Measurements from ENCODE around the gene PRRX2. TPM values are rescaled to one million over a fixed set of nuclear protein-coding genes. Genes with fewer than 3 reads are reported as not detected.

Gene PRRX2
- total RNA-seq, 1 experiment from 2014 or later = 10.7 TPM

DNA sequence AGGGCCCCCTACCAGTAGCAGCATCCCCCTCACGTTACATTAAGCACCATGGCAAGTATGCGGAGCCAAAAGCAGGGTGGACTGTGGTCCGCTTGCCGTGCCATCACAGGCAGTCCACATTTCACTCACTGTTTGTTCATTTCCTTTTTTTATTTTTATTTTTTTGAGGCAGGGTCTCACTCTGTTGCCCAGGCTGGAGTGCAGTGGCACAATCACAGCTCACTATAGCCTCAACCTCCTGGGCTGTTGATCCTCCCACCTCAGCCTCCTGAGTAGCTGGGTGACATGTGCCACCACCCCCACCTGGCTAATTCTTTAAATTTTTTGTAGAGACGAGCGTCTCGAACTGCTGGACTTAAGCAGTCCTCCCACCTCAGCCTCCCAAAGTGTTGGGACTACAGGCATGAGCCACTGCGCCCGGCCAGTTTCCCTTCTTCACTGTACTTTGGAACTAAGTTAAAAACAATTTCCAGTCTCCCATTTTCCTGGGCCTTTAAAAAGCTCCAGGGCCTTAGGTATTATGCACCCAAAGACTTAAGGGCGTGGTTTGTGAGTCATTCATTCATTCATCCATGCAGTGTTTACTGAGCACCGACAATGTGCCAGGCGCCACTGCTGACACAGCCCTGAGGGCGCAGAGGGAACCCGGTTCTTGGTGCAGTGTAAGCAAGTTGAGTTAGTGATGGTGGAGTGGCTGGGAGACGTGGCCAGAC is 19.9 kb downstream of the PRRX2 start:
- DNase-seq (ENCODE audit: low spot score) (no peak), ATAC-seq (no peak)
- H3K4me3 Mint-ChIP-seq = no peak overlapping the region
- H3K36me3 Mint-ChIP-seq = no peaks in the 10 kb centered on the region
- no peaks in the 10 kb centered on the region for H3K27me3 Mint-ChIP-seq (ENCODE audit: low read depth)
- no peak overlapping the region for H3K27ac Mint-ChIP-seq
- H3K4me1 Mint-ChIP-seq = peaks cover 8% of the 10 kb centered on the region
- ChIA-PET CTCF (no interaction called here), POLR2A (no interaction called here)
- TF ChIP-seq ELF4 (CRISPR knock-in tag; IDR thresholded peaks at IDR 0.05; ENCODE audit: low read depth) = no peak
- TF ChIP-seq ZNF425 (CRISPR knock-in tag; conservative IDR thresholded peaks at IDR 0.05) = no peak
- TF ChIP-seq ATF3 (CRISPR knock-in tag; conservative IDR thresholded peaks at IDR 0.05) = no peak
- no peak for TF ChIP-seq NR2C2 (CRISPR knock-in tag; IDR thresholded peaks at IDR 0.05)
- TF ChIP-seq NR1H2 (CRISPR knock-in tag; IDR thresholded peaks at IDR 0.05) = no peak
- TF ChIP-seq, protein P1, sequence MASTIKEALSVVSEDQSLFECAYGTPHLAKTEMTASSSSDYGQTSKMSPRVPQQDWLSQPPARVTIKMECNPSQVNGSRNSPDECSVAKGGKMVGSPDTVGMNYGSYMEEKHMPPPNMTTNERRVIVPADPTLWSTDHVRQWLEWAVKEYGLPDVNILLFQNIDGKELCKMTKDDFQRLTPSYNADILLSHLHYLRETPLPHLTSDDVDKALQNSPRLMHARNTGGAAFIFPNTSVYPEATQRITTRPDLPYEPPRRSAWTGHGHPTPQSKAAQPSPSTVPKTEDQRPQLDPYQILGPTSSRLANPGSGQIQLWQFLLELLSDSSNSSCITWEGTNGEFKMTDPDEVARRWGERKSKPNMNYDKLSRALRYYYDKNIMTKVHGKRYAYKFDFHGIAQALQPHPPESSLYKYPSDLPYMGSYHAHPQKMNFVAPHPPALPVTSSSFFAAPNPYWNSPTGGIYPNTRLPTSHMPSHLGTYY (CRISPR knock-in tag; IDR thresholded peaks at IDR 0.05) = no peak
- no peak for TF ChIP-seq ZNF532 (CRISPR knock-in tag; IDR thresholded peaks at IDR 0.05; ENCODE audit: borderline replicate concordance)
- TF ChIP-seq SP1 (CRISPR knock-in tag; conservative IDR thresholded peaks at IDR 0.05) = no peak
- no peak for TF ChIP-seq ESRRA (CRISPR knock-in tag; IDR thresholded peaks at IDR 0.05; ENCODE audit: borderline replicate concordance)
- TF ChIP-seq ZNF219 (CRISPR knock-in tag; IDR thresholded peaks at IDR 0.05; ENCODE audit: borderline replicate concordance) = no peak
- no peak for TF ChIP-seq TEAD4 (CRISPR knock-in tag; IDR thresholded peaks at IDR 0.05)
- TF ChIP-seq MXD4 (CRISPR knock-in tag; IDR thresholded peaks at IDR 0.05; ENCODE audit: borderline replicate concordance) = no peak
- TF ChIP-seq ZNF423 (CRISPR knock-in tag; IDR thresholded peaks at IDR 0.05) = no peak
- no peak for TF ChIP-seq FOXP1 (CRISPR knock-in tag; IDR thresholded peaks at IDR 0.05; ENCODE audit: borderline replicate concordance)
- no peak for TF ChIP-seq NFE2L1 (CRISPR knock-in tag; IDR thresholded peaks at IDR 0.05)
- TF ChIP-seq, protein P2, sequence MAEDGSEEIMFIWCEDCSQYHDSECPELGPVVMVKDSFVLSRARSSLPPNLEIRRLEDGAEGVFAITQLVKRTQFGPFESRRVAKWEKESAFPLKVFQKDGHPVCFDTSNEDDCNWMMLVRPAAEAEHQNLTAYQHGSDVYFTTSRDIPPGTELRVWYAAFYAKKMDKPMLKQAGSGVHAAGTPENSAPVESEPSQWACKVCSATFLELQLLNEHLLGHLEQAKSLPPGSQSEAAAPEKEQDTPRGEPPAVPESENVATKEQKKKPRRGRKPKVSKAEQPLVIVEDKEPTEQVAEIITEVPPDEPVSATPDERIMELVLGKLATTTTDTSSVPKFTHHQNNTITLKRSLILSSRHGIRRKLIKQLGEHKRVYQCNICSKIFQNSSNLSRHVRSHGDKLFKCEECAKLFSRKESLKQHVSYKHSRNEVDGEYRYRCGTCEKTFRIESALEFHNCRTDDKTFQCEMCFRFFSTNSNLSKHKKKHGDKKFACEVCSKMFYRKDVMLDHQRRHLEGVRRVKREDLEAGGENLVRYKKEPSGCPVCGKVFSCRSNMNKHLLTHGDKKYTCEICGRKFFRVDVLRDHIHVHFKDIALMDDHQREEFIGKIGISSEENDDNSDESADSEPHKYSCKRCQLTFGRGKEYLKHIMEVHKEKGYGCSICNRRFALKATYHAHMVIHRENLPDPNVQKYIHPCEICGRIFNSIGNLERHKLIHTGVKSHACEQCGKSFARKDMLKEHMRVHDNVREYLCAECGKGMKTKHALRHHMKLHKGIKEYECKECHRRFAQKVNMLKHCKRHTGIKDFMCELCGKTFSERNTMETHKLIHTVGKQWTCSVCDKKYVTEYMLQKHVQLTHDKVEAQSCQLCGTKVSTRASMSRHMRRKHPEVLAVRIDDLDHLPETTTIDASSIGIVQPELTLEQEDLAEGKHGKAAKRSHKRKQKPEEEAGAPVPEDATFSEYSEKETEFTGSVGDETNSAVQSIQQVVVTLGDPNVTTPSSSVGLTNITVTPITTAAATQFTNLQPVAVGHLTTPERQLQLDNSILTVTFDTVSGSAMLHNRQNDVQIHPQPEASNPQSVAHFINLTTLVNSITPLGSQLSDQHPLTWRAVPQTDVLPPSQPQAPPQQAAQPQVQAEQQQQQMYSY (CRISPR knock-in tag; IDR thresholded peaks at IDR 0.05) = no peak
- no peak for TF ChIP-seq CTCF (IDR thresholded peaks at IDR 0.05)
- TF ChIP-seq, protein P3, sequence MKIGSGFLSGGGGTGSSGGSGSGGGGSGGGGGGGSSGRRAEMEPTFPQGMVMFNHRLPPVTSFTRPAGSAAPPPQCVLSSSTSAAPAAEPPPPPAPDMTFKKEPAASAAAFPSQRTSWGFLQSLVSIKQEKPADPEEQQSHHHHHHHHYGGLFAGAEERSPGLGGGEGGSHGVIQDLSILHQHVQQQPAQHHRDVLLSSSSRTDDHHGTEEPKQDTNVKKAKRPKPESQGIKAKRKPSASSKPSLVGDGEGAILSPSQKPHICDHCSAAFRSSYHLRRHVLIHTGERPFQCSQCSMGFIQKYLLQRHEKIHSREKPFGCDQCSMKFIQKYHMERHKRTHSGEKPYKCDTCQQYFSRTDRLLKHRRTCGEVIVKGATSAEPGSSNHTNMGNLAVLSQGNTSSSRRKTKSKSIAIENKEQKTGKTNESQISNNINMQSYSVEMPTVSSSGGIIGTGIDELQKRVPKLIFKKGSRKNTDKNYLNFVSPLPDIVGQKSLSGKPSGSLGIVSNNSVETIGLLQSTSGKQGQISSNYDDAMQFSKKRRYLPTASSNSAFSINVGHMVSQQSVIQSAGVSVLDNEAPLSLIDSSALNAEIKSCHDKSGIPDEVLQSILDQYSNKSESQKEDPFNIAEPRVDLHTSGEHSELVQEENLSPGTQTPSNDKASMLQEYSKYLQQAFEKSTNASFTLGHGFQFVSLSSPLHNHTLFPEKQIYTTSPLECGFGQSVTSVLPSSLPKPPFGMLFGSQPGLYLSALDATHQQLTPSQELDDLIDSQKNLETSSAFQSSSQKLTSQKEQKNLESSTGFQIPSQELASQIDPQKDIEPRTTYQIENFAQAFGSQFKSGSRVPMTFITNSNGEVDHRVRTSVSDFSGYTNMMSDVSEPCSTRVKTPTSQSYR (CRISPR knock-in tag; IDR thresholded peaks at IDR 0.05) = no peak
- no peak for TF ChIP-seq CBFB (CRISPR knock-in tag; IDR thresholded peaks at IDR 0.05; ENCODE audit: low read depth)
- TF ChIP-seq CREB1 (CRISPR knock-in tag; IDR thresholded peaks at IDR 0.05) = no peak
- no peaks in the 10 kb centered on the region for H3K9me3 Mint-ChIP-seq

Measured in WTC11 (cell line).